Cortex of kidney (tissue), 1 donor: ENCODE measurements around the gene VTI1A.

Experiments
- DNase-seq: peaks from one replicate; lab custom pipeline; 2025; lab: John Stamatoyannopoulos, UW

The VTI1A gene

DNA sequence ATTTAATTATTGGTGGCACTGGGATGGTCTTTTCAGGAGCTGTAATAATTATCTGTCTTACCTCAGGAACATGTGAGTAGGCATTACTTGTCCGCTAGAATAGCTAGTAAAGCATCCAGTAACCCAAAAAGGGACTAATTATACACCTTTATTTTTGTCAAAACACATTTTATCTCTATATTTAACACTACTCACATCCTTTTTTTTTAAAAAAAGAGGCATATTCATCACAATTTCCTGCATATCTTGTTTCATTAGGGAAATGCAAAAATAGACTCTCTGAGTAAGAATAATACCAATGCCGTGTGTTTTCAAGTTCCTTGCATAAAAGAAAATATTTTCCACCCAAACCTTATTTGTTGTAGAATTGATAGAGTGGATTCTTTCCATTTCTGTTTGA, 99.5 kb downstream of the VTI1A start:
- DNase-seq: no peak

DNA sequence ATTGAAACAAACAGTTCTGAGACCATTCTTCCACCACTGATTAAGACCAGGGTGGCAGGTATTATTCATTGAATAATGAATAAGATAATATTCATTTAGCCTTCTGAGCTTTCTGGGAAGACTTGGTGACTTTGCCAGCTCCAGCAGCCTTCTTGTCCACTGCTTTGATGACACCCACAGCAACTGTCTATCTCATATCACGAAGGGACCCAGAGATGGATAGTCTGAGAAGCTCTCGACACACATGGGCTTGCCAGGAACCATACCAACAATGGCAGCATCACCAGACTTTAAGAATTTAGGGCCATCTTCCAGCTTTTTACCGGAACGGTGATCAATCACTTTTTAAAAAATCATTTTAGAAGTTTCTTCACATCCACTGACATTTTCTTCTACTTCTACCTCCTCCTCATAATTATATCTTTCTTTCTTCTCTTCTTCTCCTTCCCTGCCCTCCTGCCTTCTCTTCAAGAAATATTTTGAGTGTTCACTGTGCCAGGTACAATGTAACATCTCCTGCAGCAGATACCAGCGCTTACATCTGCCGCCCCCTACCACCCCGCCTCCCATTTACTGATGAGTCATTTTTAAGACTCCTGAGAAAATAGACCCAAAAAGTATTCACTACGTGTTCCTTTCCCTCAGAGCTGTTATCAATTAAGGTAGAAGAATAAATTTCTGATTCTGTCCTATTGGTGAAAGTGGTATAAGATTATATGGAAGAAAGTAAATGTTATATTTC, 101.7 kb downstream of the VTI1A start:
- DNase-seq: no peak

DNA sequence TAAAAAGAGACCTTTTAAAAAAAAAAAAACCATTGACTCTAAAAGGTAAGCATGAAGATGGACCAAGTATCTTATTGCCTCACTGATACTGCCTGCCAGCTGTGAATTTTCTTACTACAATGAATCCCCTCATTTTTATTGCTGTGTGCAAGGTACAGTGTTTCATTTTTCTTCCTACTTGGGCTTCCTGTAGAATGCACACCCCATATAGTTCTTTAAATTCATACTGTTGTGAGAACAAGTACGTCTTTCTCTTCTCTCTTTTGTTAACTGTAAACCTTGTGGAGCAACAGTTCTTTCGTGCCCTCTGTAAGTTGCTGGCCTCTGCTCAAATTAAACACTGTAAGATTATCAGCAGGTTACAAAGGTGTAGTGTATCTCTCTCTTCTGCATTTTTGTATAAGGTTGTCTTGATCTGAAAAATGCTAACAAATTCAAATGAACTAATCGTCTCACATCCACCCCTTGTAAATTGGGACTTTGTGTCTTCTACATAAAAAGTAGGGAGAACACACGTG, 105.6 kb downstream of the VTI1A start:
- no peak for DNase-seq

DNA sequence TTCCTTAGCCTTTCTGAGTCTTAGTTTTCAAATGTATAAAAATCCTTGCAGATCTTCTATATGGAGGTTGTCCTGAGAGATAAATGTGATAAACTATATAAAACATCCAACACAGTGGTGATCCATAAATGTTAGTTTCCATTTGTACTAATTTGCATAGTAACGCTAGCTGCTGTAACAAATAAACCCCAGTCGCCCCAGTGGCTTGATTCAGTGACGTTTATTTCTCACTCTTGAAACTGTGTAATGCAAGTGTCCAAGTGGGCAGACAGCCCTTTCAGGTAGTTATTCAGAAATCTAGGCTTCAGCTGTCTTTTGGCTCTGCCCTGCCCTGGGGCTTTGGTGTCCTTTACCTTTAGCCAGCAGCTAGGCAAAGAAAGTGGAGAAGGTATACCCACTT, 106.3 kb downstream of the VTI1A start:
- DNase-seq: no peak

DNA sequence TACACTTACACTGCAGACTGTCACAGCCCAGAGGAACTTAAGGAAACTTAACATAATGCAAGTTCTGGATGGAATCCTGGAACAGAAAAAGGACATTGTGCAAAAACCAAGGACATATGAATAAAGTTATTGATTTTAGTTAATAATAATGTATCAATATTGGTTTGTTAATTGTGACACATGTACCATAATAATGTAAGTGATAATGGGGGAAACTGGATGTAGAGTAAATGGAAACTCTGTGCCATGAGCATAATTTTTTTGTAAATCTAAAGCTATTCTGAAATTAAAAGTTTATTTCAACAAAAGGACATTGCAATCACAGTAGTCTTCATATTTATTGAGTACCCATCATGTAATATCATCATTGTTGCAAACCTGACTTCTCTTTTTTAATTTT, 107.2 kb downstream of the VTI1A start:
- no peak for DNase-seq

DNA sequence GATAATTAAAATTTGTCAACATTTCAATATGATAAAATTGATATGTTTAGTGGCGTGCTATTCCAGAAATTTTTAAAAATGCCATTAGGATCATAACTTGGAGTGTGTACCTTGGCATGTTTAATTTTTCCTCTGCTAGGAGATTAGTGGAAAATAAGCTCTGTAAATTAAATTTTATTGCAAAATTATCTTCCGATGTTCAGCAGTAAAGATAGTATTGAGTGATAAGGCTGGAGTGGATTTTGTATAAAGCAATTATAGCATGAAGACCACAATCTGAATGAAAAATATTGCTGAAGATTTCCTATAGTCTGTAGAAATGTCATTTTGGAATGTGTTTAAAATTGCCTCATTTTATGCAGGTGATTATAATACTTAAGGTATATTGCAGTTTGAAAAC, 110.2 kb downstream of the VTI1A start:
- no peak for DNase-seq

DNA sequence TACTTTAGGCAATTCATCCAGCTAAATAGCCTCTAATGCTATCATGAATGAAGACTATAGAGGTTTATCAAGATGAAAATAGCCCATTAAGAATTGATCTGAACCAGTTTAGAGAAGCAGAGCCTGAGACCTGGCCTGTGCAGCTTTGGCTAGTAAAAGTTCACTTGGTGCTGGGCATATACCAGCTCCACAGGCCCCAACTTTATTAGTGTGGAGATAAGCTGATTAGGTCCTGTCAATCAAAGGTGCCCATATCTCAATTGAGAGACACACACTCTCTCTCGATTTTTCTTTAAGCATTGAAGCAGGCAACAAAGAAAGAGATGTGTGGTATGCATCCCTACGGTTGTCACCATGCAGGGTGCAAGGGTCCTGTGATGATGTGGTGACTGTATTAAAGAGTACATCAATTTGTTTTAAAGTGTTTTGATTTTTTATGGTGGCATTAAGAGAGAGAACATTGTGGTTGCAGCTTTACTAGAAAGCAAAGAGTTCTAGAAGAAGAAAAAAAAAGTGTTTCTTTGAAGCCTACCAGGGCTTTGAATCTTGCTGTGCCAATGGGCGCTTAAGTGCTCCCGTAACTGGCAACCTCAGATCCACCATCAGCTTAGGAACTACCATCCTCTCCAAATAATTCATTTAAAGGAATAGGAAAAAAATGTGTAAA, 111.6 kb downstream of the VTI1A start:
- DNase-seq: no peak

DNA sequence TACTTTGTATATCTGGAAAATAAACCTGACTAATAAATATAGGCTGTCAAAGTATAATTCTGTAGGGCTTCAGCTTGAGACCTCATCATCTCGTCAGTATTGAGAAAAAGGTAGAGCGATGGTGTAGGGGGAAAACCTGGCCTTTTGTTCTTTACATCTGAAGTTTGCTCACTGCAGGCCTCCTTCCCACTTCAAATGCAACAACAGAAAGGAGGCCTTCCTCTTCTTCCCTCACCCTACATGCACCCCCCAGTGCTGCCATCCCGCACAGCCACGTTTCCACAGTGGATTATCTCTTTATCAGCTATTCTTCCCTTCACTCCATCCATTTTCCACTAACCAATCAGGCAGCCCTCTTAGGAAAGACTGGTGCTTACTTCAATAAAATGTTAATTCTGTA, 112.3 kb downstream of the VTI1A start:
- no peak for DNase-seq

DNA sequence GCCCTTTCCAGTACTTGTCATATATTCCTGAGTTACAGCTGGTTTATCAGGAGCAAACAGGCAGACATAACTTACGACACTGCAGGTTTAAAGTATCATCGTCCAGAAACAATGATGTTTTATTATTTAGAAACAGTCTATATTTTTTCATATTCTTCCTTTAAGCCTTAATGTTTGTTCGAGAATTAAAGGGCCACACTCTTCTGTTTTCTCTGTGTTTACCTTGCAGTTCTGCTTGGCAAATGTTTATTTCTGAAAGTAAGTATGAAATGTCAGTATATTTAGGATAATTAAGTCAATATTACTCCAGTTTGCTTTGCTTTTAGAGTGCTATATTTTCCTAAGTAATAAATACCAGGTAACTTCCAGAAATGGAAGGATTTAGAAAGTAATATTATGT, 115.1 kb downstream of the VTI1A start:
- DNase-seq: no peak

DNA sequence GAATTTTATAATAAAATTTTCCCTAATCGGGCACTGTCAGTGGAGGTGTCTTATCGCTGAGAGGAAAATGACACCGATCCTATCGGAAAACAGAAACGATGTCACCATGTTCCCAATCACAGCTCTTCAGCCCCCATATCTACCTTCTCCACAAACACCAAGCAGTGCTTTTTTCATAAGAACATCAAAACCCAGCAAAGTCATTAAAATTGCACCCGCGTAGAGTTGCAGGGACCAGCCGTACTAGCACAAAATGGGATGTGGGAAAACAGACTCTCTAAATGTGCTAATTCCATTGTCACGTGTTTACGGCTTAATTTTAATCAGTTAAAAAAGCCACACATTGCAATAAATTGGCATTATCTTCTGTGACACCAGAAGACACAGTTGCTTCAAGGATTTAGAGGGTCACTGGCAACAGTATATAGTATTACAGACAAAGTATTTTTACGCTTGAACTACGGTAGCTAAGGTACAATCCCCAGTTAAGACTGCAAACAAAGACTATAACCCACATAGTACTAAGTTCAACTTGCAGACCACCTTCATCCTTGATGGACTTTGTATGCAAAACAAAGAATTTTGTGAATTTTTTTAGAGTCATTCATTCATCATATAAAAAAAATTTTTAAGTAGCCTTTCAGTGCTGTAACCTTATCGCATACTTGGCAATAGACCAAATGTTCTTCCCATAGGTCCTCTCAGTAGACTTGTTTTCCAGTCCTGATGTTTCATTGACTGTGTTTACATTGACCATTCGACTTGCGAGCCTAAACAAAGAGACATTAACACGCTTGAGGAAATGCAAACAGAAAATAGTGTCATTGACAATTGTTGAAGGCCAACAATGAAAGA, 116.0 kb downstream of the VTI1A start:
- no peak for DNase-seq

DNA sequence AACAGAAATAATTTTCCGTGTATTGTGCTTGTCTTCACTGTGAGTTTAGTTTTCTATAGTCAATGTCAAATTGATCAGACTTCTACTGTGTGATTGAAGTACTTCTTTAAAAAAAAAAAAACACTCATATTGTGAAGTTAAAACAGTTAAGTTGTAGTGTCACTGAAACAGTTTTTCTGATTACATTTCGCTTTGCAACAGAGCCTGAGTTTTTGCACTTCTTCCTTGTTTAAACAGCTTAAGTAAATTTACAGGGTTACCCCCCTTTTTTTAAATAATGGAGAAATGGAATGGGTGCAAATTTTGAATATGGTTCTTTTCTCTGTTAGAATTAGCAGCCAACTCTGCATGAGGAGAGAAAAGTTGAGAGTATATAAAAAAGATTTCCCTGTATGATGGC, 117.3 kb downstream of the VTI1A start:
- no peak for DNase-seq

DNA sequence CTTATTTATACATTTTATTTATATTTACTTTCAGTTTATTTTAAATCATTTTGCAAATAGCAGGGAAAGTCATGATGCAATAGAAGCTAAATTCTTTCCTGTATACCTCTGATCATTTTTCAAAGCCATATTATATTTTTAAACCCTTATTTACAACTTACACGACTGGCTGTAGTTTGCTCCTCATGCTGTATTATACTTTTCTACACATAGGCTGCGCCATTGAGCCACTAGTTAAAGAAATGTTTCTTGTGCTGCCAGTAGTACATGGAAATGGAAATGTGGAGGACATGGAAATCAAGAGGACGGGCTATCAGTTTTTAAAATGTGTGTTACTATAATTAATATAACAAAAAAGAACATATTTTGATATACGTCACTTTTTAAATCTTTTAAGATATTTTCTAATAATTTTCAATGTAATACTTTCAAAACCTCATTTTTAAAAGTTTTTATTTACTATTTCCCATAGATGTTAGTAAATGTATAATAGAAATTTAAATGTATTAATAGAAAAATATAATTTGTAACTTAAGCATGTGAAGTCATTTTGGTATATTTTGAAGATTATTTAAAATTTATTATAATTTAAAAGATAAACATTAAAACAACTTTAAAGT, 118.5 kb downstream of the VTI1A start:
- DNase-seq: no peak

DNA sequence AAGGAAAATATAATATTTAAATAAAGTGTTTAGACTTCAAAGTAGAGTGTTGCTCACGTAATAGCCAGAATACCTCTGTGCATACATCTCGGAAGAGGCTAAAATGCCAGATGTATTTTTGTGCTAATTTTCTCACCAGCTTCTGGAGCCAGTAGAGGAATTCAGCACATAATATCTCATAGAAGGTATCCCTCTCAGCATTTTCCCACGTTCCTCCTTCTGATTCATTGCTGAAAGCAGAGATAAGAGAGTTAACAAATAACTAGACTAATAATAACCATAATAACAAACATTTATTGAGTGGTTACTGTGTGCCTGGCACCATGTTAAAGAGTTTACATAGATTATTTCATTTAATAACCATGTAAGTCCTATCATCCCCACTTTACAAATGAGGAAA, 123.6 kb downstream of the VTI1A start:
- DNase-seq: no peak

DNA sequence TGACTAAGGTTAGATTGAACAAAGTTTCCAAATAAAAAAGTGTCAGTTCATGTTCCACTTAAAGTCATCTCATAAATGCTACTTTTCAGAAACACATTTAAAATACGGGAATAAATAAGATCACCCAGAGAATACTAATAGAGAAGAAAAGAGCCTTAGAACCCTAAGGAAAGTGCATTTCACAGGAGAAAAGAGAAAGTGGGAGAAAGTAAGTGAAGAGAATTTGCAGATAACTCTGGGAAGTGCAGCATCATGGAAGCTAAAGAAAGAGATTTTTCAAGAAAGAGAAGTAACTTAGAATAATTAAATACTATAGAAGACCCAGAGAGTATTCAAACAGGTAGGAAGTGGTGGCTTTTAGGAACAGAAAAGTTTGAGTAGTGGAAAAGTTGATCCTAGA, 132.6 kb downstream of the VTI1A start:
- no peak for DNase-seq

DNA sequence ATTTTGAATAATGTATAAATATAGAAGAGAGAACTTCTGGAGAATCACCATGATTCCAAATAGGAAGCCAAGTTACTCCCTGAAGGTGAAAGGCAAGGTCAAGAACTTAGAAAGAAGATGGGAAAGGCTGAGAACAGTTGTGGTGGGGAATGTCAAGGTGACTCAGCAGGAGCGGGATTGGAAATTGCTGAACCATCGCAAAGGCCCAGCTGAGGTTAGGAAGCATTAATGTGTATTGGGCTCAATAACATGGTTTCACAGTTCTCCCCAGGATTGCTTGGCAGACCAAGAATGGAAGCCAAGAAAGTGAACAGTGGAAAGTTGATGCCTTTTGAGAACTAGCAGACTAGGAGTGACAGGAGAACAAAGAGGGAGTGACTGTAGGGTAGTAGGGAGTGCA, 133.3 kb downstream of the VTI1A start:
- DNase-seq: no peak

DNA sequence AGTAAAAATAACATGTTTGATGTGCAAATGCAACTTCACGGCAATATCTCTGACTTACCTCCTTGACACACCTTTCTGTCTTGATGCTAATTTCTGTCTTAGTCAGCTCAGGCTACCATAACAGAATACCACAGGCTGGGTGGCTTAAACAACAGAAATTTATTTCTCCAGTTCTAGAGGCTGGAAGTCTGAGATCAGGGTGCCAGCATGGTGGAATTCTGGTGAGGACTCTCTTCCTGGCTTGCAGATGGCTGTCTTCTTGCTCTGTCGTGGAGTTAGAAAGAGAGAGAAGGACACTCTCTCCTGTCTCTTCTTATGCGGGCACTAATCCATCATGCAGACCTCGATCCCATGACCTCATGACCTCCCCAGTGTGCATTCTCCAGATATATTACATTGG, 134.9 kb downstream of the VTI1A start:
- DNase-seq: no peak

DNA sequence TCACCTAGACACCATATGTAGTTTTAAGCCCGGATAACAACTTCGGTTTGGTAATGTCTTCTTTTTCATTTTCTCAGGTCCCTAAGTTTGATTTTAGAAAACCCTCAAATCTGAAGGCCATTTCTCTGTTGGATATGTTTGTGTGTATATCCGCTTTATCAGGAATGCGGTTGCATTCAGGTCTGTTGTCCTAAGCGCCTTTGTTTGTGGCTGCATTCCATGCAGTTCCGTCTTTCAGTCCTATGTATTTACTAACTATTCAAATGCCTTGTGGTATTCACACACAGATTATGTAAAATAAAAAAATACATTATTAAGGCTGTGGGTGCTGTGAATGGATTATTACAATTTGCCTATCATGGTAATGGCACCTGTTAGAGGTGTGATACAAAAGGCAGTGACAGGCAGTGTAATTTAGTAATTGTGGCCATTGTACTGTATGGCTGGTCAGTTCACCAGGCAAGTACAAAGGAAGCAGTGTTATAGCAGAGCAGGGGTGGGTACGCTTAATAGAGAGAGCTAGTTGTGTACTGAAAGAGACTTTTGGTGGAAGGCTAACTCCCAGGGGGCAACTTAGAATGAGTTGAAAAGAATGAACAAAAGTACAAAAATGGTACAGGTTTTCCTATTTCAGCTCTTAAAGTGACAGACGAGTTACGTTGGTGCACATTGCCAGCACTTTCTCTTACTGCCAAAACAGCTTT, 136.4 kb downstream of the VTI1A start:
- no peak for DNase-seq

DNA sequence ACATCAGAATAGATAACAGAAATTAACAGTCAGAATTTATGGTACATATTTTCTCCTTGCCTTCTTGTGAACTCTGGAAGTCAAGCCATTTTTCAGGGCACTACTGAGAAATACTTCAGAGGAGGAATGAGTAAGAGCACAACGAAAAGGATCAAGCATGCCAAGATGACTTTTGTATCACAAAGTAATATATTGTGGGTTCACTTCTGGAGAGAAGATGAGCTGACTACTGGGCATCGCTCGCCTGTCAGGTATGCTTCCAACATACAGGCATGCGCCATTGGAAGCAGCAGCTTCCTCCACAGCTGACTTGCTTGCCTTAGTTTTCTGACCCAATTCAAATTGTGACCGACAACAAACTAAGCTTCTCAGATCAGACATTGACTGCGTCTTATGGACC, 137.3 kb downstream of the VTI1A start:
- no peak for DNase-seq

DNA sequence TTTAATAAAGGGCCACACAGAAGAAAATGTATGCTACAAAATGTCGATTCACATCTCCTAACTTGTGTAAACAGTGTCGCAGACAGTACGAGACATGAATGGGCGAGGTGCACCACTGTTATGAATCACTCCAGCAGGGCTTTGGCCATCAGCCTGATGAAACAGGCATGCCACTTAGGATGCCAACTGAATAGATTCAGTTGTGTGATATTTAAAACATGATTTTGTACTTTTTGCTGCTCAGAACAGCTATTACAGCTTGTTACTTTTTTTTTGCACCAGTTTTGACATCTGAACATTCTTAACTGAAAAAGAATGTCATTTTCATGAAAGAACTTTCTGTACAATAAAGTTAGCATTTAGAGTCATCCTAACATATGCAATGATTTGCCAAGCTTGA, 138.1 kb downstream of the VTI1A start:
- no peak for DNase-seq

DNA sequence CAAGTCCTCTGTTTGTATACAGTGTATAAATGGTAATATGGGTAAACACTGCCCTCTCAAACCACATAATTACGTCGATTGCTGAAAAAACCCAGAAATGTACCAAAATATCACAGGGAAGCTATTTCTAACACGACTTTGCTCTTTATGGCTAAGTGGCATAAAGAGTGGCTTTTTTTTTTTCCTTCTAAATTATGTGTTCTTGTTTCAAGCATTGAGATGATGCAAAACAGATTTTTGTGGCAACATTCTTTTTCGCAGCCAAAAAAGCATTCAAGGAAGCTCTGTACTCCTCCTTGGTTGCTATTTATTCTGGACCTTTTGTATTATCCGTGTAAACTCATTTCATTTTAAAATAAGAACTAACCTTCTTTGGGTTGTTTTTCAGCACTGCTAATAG, 138.9 kb downstream of the VTI1A start:
- no peak for DNase-seq

DNA sequence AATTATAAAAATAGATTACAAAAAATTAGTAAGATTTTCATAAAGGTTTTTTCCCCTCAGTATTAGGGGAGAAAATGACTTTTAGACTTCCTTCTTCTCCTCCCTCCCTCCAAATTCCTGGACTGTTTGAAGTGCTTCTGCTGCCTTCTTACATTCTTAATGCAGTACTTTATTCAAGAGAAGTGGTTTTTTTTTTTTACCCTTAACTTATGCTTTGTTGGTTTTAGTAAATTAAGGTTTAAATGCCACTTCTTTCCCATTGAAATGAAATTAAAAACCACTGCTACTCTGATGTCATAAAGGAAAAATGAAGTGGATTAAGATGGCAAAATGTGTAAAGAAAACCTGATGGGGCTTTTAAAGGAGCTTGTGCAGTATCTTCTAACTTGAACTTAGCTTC, 140.7 kb downstream of the VTI1A start:
- DNase-seq: no peak
